Central memory CD8-positive, alpha-beta T cell (primary cell): ENCODE data around the gene H2AZ2.
"Not testable (repeated sequence)": the region's sequence is repeated elsewhere in the genome, so short reads cannot be mapped to it uniquely, and the experiment has no call there.

Experiments used
- ATAC-seq: fragments of 150-1000 bp; cut with Tn5 transposase; replicated peaks from 2 replicates; pipeline ENCODE4 v1.10.0; 2022; ENCODE audit warnings: mild to moderate bottlenecking, moderate FRiP score, moderate number of reproducible peaks; ENCODE audit not compliant: poor library complexity, severe bottlenecking; ENCODE audit errors: extremely low read depth
- DNase-seq, 2 donors: peaks; one replicate each; pipeline ENCODE4 v3.0.0; 2021; ENCODE audit warnings: low spot score in 2 of 2
- H3K27ac Mint-ChIP-seq: one replicate; pipeline ENCODE4 v1.8.0; 2022; ENCODE audit warnings: low read depth, mild to moderate bottlenecking, moderate library complexity, mixed read lengths
- H3K27me3 Mint-ChIP-seq: one replicate; pipeline ENCODE4 v1.8.0; 2022; ENCODE audit warnings: mixed read lengths
- H3K36me3 Mint-ChIP-seq: one replicate; pipeline ENCODE4 v1.8.0; 2022; ENCODE audit warnings: mild to moderate bottlenecking, moderate library complexity, mixed read lengths; ENCODE audit not compliant: insufficient read depth
- H3K4me1 Mint-ChIP-seq: one replicate; pipeline ENCODE4 v1.8.0; 2022; ENCODE audit warnings: mixed read lengths
- H3K4me3 Mint-ChIP-seq: one replicate; pipeline ENCODE4 v1.8.0; 2022; ENCODE audit warnings: mild to moderate bottlenecking, moderate library complexity, mixed read lengths
- H3K9me3 Mint-ChIP-seq: one replicate; pipeline ENCODE4 v1.8.0; 2022; ENCODE audit warnings: mixed read lengths

Gene H2AZ2

GRCh38 chr7:44798649-44799305 lies 49.1 kb downstream of the H2AZ2 start:
- ATAC-seq (no peak), DNase-seq (no peak)
- Mint-ChIP-seq H3K4me1 (peaks cover 32% of the 10 kb centered on the region), H3K27ac (peak overlapping the region; percentile 98), H3K9me3 (no peaks in the 10 kb centered on the region), H3K4me3 (peak overlapping the region; percentile 94), H3K27me3 (no peaks in the 10 kb centered on the region), H3K36me3 (peaks cover 72% of the 10 kb centered on the region)

GRCh38 chr7:44797329-44798258 lies 50.3 kb downstream of the H2AZ2 start:
- Mint-ChIP-seq H3K9me3 (no peaks in the 10 kb centered on the region), H3K27me3 (no peaks in the 10 kb centered on the region), H3K27ac (peak overlapping the region; percentile 98), H3K4me1 (peaks cover 32% of the 10 kb centered on the region), H3K4me3 (peak overlapping the region; percentile 94), H3K36me3 (peaks cover 62% of the 10 kb centered on the region)
- DNase-seq (peak; percentile 67 to 74), ATAC-seq (peak; percentile 63)

- ATAC-seq (peak; percentile 87), DNase-seq (peak; percentile 96 to 98)
- Mint-ChIP-seq H3K27ac (peak within 1 kb of the TSS; percentile 98), H3K36me3 (peaks cover 53% of the 10 kb centered on the region), H3K27me3 (no peaks in the 10 kb centered on the region), H3K4me3 (peak within 1 kb of the TSS; percentile 94), H3K4me1 (peaks cover 32% of the 10 kb centered on the region), H3K9me3 (no peaks in the 10 kb centered on the region)
Measured at GRCh38 chr7:44796504-44797328, 51.2 kb downstream of the H2AZ2 start, which contains the start of gene PPIA. PPIA (plus strand) TSS chr7:44796681; CDS start chr7:44796725, 44 bp downstream.

GRCh38 chr7:44796034-44796503 lies 51.8 kb downstream of the H2AZ2 start:
- ATAC-seq, result peak; percentile 21
- H3K4me1 Mint-ChIP-seq, result peaks cover 31% of the 10 kb centered on the region

GRCh38 chr7:44794331-44794730 lies 53.6 kb downstream of the H2AZ2 start:
- DNase-seq, result no peak
- Mint-ChIP-seq H3K36me3 (peaks cover 29% of the 10 kb centered on the region), H3K9me3 (no peaks in the 10 kb centered on the region), H3K27me3 (no peaks in the 10 kb centered on the region), H3K4me3 (no peak overlapping the region), H3K4me1 (peaks cover 16% of the 10 kb centered on the region), H3K27ac (no peak overlapping the region)
- ATAC-seq, result no peak

More at GRCh38 chr7:44796034-44796503, 51.8 kb downstream of the H2AZ2 start:
- Mint-ChIP-seq H3K36me3 (peaks cover 47% of the 10 kb centered on the region), H3K4me3 (peak overlapping the region; percentile 94), H3K27ac (peak overlapping the region; percentile 98), H3K27me3 (no peaks in the 10 kb centered on the region), H3K9me3 (no peaks in the 10 kb centered on the region)
- DNase-seq, result no peak

- H3K4me1 Mint-ChIP-seq, result peaks cover 16% of the 10 kb centered on the region
- DNase-seq, result no peak
- ATAC-seq, result no peak
- H3K4me3 Mint-ChIP-seq, result no peak overlapping the region
- H3K27ac Mint-ChIP-seq, result no peak overlapping the region
- H3K36me3 Mint-ChIP-seq, result peaks cover 27% of the 10 kb centered on the region
- no peaks in the 10 kb centered on the region for H3K9me3 Mint-ChIP-seq
- H3K27me3 Mint-ChIP-seq, result no peaks in the 10 kb centered on the region
Measured at GRCh38 chr7:44793919-44794318, 54.0 kb downstream of the H2AZ2 start.

- Mint-ChIP-seq H3K9me3 (no peaks in the 10 kb centered on the region), H3K27me3 (no peaks in the 10 kb centered on the region), H3K4me1 (no peaks in the 10 kb centered on the region), H3K4me3 (no peak overlapping the region), H3K27ac (no peak overlapping the region), H3K36me3 (peaks cover 8% of the 10 kb centered on the region)
- ATAC-seq (no peak), DNase-seq (no peak)
Measured at GRCh38 chr7:44791278-44792219, 56.3 kb downstream of the H2AZ2 start.

- no peaks in the 10 kb centered on the region for H3K4me1 Mint-ChIP-seq
- no peak overlapping the region for H3K27ac Mint-ChIP-seq
- DNase-seq (no peak), ATAC-seq (no peak)
- peaks cover 2% of the 10 kb centered on the region for H3K36me3 Mint-ChIP-seq
- no peaks in the 10 kb centered on the region for H3K9me3 Mint-ChIP-seq
- no peaks in the 10 kb centered on the region for H3K27me3 Mint-ChIP-seq
- H3K4me3 Mint-ChIP-seq, result no peak overlapping the region
Measured at GRCh38 chr7:44789990-44790389, 57.9 kb downstream of the H2AZ2 start.

- peaks cover 6% of the 10 kb centered on the region for H3K9me3 Mint-ChIP-seq
- H3K27me3 Mint-ChIP-seq, result no peaks in the 10 kb centered on the region
- no peak overlapping the region for H3K4me3 Mint-ChIP-seq
- H3K36me3 Mint-ChIP-seq, result no peaks in the 10 kb centered on the region
- DNase-seq, result no peak
- no peak overlapping the region for H3K27ac Mint-ChIP-seq
- no peak for ATAC-seq
- H3K4me1 Mint-ChIP-seq, result no peaks in the 10 kb centered on the region
Measured at GRCh38 chr7:44787762-44788161, 60.1 kb downstream of the H2AZ2 start.

GRCh38 chr7:44787041-44787440 lies 60.8 kb downstream of the H2AZ2 start:
- no peaks in the 10 kb centered on the region for H3K27me3 Mint-ChIP-seq
- DNase-seq, result no peak
- no peak for ATAC-seq
- peaks cover 6% of the 10 kb centered on the region for H3K9me3 Mint-ChIP-seq
- H3K36me3 Mint-ChIP-seq, result no peaks in the 10 kb centered on the region
- no peak overlapping the region for H3K27ac Mint-ChIP-seq
- no peaks in the 10 kb centered on the region for H3K4me1 Mint-ChIP-seq
- no peak overlapping the region for H3K4me3 Mint-ChIP-seq

GRCh38 chr7:44785218-44785617 lies 62.7 kb downstream of the H2AZ2 start:
- not testable (repeated sequence) for H3K4me1 Mint-ChIP-seq, H3K27ac Mint-ChIP-seq, H3K4me3 Mint-ChIP-seq, H3K27me3 Mint-ChIP-seq, H3K9me3 Mint-ChIP-seq, ATAC-seq, DNase-seq, H3K36me3 Mint-ChIP-seq
